CD4-positive, alpha-beta T cell treated with Interleukin-4 for 1 hour (primary cell): ENCODE measurements around the gene MRPL43.

Experiments
- DNase-seq, 2 donors: peaks; one replicate each; pipeline ENCODE4 v3.0.0-alpha.2; 2020 to 2022

Gene MRPL43

DNA sequence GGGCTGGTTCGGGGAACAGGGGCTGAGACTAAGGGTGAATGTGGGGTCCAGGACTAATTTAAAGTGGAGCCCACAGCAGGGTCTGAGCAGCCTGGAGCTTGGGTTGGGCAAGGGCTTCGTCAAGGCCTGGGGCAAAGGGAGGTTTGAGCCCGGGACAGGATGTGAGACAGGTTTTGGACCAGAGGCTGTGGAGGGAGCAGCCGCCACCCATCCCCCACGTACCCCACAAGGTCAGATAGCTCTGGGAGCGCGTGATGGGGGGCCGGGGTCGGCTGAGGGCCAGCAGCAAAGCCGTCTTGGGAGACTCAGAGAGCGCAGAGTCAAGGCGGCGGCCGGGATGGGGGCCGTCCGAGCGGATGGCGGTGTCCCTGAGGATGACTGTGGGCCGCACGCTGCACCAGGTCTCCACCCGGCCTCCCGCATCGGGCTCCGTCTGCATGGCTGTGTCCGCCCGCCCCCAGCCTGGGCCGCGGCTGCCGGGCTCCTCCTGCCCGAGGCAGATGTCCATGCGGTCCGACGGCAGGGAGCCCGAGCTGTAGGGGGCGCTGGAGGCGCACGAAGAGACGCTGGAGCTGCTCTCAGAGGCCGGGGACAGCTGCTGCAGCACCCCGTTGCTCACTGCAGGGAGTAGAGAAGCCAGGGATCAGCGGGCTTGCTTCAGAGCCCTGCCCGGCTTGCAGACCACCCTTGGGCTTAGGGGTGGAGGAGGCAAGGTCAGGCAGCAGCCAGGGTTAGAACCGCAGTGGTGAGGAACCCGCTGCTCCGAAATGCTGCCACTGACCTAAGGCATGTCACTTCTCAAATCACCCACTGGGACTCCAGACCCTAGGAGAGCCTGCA lies 31.5 kb upstream of the MRPL43 start:
- peak; percentile 69 for DNase-seq

DNA sequence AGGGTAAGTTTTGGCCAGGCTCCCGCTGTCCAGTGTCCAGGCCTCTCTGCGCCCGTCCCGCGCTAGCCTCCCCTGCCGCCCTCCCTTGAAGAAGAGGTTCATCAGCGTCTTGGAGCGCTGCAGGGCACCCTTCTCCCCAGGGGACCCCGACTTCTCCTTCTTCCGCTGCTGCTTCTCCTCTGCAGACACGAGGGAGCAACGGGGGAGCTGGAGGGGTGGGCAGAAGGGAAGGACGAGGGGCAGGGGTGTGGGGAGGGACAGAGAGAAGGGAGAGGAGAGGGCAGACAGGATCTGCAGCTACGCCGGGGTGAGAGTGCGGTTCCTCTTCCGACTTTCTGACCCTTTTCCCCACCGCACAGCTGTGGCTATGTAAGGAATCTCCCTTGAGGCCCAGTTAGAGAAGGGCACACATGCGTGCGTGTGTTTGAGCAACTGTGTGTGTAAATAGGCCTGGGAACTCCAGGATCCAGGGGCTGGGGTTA lies 30.9 kb upstream of the MRPL43 start:
- peak in 1 of 2 donors; percentile 39 for DNase-seq

DNA sequence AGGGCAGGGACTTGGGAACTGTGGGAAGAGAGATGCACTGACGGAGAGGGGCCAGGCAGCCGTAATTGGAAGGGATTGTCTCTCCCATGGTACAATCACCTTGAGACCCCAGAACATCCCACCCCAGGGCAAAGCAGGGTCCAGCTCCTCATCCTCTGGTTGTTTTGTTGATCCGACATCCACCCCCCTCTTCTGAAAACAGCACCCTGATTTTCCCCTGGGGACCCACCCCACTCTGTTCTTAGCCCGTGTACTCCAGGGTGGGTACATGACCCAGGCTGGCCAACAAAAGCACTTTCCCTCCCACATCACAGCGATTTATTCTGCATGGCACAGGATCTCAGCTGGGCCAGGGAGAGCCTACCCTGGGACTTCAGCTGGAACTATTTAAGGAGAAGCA lies 29.5 kb upstream of the MRPL43 start:
- DNase-seq: no peak

DNA sequence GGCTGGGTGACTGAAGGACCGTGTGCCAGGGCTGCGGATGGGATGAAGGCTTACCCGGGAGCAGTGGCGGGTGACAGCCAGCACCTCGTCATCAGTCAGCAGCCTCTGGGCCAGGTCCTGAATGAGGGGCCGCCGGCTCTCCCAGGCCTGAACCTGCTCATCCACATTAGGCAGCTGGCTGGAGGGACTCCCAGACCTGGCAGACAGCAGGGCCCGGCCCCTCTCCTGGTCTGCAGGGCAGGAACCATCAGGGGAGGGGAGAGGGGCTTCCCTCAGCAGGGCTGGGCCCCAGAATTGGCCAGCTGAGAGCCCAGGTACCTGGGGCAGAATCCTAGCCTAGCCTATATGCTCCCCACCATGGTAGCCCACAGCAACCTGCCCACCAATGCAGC lies 28.3 kb upstream of the MRPL43 start:
- no peak for DNase-seq

GRCh38 chr10:101014966-101015581 lies 27.8 kb upstream of the MRPL43 start:
- DNase-seq: no peak

DNA sequence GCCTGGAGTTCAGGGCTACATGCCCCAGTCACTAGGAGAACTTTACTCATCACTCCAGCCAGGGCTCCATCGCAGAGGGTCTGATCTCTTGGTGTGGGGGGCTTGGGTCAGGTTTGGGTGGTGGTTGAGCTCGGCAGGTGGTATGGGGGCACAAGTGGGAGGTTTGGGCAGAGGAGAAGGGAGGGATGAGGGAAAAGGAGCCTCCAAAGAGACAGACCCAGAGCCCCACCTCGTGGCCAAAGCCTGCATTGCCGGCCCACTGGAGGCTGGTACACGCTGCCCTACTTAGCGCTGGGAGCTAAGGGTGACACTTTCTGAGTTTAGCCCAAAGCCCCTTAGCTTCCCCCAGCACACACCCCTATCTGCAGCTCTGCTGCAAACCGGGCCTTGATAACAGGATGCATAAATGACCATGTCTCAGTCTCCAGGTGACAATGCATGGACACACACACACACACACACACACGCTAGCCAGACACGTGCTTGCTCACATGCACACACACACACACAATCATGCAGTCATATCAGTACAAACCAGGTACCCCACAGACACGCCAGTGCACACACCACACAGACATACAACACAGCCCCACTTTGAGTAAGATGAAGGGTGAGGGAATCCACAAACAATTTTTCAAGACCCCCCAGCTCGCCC lies 27.1 kb upstream of the MRPL43 start:
- DNase-seq: peak; percentile 73 to 77

GRCh38 chr10:101013365-101013825 lies 26.1 kb upstream of the MRPL43 start:
- DNase-seq: no peak

DNA sequence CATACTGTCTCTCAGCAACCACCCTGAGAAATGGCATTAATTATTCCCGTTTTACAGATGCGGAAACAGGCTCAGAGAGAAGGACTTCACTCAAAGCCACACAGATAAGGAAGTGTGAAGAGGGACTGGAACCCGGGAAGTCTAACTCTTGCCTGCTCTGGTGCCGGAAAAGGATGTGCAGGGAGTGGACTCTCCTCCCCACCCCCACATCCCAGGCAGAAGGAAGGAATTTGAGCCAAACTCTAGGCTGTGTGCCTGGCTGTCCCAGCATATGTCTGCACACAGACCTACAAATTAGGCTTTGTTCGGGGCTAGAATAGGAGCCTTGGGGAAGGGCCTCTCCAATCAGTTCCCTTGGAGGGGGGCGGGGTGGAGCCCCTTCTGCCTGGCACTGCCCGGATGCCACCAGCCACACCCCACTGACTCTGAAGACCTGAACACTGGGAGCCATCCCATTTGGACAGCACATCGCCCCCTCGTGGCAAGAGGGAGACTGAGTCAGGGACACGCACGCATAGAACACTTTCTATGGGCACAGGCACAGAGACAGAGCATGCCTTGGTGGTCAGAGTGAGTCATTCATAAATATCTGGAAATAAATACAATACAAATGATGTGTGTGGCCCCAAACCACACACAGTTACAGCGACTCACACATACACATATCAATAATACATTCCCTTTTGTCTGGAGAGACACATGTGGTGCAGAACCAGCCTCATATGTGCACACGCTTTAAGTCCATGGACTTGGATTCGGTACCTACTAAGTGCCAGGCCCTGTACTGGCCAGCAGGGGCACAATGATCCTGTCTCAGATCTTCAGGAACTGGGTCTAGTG lies 25.4 kb upstream of the MRPL43 start:
- peak; percentile 80 to 82 for DNase-seq

DNA sequence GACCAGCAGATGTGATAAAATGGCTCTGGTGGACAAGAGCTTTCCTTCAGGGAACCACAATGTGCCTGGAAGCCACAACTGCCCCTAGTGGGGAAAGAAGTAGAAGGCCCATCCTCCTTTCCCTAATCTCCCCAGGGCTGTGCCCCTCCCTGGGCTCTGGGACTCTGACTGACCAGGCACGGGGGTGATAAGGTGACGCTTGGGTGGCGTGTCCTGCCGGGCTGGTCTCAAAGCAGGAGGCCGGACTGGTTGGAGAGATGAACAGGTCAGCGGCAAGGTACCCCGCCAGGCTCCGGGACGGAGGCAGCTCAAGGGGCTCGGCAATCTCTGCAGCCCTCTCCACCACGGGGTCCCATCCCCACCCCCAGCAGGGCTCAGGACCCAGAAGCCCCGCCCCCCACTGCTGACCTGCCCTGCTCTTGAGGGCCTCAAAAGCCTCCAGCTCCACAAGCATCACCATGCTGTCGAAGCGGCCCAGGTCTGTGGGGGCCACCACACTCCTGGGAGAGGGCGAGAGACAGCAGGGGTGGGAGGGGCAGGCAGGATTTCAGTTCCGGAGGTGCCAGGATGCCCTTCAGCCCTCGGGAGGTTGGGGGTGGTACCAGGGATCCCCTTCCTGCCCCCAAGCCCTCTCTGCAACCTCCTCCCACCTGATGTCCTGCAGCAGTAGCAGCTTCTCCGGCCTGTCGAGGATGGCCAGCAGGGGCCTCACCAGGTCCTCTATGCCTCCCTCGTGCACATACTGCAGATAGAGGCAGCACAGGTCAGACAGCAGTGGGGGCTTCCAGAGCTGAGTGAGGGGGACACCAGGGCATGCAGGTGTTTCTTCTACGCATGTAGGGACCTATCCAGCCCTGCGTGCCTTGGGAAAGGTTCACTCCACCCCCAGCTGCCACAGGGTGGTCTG lies 24.5 kb upstream of the MRPL43 start:
- no peak for DNase-seq

DNA sequence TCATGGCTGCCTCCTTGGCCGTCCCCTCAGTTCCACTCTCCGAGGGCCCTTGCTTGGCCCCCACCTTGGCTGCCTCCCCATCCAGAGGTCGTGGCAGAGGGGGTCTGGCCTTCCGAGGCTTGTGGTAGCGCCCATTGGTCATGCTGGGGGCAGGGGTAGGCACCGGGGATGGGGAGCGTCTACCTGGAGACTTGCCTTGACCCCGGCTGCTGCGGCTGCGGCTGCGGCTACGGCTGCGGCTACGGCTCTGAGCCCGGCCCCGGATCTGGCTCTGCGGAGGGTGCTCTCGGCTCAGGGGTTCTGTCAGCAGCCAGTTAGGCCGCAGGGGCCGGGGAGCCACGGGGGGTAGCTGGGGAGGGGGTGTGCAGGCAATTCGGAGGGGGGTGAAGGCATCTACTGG lies 23.0 kb upstream of the MRPL43 start:
- DNase-seq: no peak

DNA sequence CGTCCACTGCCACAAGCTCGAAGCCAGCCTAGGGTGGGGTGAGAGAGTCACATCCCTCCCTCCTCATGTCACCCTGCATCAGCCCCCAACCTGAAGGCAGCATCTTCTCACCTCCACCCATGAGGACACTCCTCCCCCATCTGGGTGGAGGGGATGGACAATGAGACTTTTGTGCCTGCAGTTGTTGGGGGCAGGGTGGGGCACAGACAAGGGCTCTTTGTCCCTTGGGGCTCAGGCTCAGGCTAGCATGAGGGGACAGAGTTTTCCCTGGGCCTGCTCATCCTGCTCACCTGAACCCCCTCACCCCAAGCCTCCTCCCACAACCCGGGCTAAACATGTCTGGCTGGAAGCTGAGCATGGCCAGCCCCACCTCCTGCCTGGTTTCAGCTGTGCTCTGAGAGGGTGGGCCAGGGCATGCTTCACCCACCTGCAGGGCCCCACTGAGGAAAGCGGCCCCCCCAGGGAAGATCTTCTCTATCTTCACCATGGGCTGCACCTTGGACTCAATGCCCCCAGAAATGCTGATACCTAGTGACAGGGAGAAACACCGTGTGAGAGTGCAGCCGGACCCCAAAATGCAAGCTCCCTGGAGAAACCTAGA lies 21.6 kb upstream of the MRPL43 start:
- DNase-seq: no peak

- no peak for DNase-seq
These were observed 20.9 kb upstream of the MRPL43 start for GRCh38 chr10:101007915-101008822.

GRCh38 chr10:101007099-101007711 lies 19.9 kb upstream of the MRPL43 start:
- DNase-seq: no peak

DNA sequence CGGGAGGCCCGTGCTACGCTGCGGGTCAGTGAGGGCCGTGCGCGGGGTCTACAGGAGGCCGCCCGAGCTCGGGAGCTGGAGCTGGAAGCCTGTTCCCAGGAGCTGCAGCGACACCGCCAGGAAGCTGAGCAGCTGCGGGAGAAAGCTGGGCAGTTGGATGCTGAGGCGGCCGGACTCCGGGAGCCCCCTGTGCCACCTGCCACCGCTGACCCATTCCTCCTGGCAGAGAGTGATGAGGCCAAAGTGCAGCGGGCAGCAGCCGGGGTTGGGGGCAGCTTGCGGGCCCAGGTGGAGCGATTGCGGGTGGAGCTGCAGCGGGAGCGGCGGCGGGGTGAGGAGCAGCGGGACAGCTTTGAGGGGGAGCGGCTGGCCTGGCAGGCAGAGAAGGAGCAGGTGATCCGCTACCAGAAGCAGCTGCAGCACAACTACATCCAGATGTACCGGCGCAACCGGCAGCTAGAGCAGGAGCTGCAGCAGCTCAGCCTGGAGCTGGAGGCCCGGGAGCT lies 19.3 kb upstream of the MRPL43 start:
- no peak for DNase-seq

DNA sequence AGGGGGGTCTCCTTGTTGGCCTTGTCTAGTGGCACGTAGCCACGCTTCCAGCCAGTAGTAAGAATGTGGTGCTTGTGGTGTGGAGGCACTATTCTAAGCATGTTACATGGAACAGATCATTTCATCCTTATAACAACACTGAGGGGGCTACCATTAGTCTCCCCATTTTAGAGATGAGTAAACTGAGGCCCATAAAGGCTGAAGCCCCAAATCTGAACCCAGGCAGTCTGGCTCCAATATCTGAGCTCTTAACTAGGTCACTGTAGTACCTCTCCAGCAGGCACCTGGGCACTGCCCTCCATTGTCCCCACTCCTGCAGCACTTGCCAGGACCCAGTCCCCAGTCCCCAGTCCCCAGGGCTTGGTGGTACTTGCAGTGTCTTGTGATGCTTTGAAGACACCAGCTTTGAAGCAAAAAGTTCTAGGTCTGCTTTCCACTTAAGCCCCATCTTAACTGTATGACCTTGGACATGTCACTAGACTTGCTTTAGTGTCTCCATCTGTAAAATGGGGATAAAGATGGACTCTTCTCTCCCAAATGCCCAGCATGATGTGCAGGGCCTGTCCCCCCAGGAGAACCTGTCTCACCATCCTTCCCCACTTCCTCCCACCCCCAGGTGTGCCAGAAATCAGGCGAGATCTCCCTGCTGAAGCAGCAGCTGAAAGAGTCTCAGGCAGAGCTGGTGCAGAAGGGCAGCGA lies 18.7 kb upstream of the MRPL43 start:
- DNase-seq: no peak

GRCh38 chr10:101005361-101005760 lies 18.1 kb upstream of the MRPL43 start:
- DNase-seq: no peak

GRCh38 chr10:101003639-101004206 lies 16.4 kb upstream of the MRPL43 start:
- no peak for DNase-seq

DNA sequence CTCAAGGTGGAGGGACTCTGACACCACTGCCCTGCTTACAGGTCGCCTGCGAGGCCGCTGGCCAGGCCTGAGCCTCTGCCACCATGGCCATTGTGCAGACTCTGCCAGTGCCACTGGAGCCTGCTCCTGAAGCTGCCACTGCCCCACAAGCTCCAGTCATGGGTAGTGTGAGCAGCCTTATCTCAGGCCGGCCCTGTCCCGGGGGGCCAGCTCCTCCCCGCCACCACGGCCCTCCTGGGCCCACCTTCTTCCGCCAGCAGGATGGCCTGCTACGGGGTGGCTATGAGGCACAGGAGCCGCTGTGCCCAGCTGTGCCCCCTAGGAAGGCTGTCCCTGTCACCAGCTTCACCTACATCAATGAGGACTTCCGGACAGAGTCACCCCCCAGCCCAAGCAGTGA lies 15.2 kb upstream of the MRPL43 start:
- DNase-seq: no peak

DNA sequence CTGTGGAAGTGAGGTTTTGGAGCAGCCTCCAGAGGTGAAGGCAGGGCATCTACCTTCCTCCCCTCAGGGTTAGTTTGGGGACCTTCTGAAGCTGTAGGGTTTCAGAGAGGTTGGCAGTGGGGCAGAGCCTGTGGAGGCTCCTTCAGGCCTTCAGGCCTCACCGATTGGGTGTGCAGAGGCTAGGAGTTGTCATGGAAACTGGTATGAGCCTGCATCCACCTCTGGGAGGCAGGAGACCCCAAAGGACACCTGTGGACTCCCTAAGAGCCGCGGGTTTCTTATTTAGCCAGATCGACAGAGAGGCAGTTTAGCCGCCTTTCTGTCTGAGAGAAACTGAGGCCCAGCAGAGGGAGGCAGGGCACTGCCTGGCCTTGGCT lies 14.3 kb upstream of the MRPL43 start:
- no peak for DNase-seq
